HuH-7 (cell line): ENCODE results near the gene AMZ1.

Source experiments
- DNase-seq: peaks from one replicate; pipeline ENCODE4 v3.0.0; 2011; ENCODE audit warnings: low spot score

Gene AMZ1

GRCh38 chr7:2687881-2688318 lies at the start of gene AMZ1:
TSS of gene AMZ1 (plus strand) at chr7:2688202. CDS start at chr7:2700452, 12,250 bp downstream.
- no peak for DNase-seq

GRCh38 chr7:2638224-2638991 lies 49.6 kb upstream of the AMZ1 start:
- DNase-seq = no peak

- DNase-seq = no peak
Observed at GRCh38 chr7:2639181-2639681, 48.8 kb upstream of the AMZ1 start.

- DNase-seq = no peak
Observed at GRCh38 chr7:2639695-2640481, 48.1 kb upstream of the AMZ1 start.

- no peak for DNase-seq
Observed at GRCh38 chr7:2640482-2640830, 47.5 kb upstream of the AMZ1 start.

GRCh38 chr7:2640846-2641316 lies 47.1 kb upstream of the AMZ1 start:
- no peak for DNase-seq

- DNase-seq = no peak
Observed at GRCh38 chr7:2641406-2642393, 46.3 kb upstream of the AMZ1 start.

GRCh38 chr7:2643386-2644219 lies 44.4 kb upstream of the AMZ1 start:
- DNase-seq = no peak

- no peak for DNase-seq
Observed at GRCh38 chr7:2644220-2644561, 43.8 kb upstream of the AMZ1 start.

- no peak for DNase-seq
Observed at GRCh38 chr7:2644562-2645273, 43.3 kb upstream of the AMZ1 start.

GRCh38 chr7:2645274-2645868 lies 42.6 kb upstream of the AMZ1 start:
- DNase-seq = no peak

- DNase-seq = no peak
Observed at GRCh38 chr7:2646336-2646679, 41.7 kb upstream of the AMZ1 start.

GRCh38 chr7:2646680-2647571 lies 41.1 kb upstream of the AMZ1 start:
- DNase-seq = no peak

- DNase-seq = no peak
Observed at GRCh38 chr7:2647594-2648172, 40.3 kb upstream of the AMZ1 start.

GRCh38 chr7:2649139-2649838 lies 38.7 kb upstream of the AMZ1 start:
- no peak for DNase-seq

- DNase-seq = no peak
Observed at GRCh38 chr7:2649991-2650390, 38.0 kb upstream of the AMZ1 start.

GRCh38 chr7:2650451-2650850 lies 37.6 kb upstream of the AMZ1 start:
- no peak for DNase-seq

GRCh38 chr7:2651336-2651735 lies 36.7 kb upstream of the AMZ1 start:
- no peak for DNase-seq
